Measurements from ENCODE around the gene PRRC1.
"Not testable (repeated sequence)": the region's sequence is repeated elsewhere in the genome, so short reads cannot be mapped to it uniquely, and the experiment has no call there.

PRRC1 gene

DNA sequence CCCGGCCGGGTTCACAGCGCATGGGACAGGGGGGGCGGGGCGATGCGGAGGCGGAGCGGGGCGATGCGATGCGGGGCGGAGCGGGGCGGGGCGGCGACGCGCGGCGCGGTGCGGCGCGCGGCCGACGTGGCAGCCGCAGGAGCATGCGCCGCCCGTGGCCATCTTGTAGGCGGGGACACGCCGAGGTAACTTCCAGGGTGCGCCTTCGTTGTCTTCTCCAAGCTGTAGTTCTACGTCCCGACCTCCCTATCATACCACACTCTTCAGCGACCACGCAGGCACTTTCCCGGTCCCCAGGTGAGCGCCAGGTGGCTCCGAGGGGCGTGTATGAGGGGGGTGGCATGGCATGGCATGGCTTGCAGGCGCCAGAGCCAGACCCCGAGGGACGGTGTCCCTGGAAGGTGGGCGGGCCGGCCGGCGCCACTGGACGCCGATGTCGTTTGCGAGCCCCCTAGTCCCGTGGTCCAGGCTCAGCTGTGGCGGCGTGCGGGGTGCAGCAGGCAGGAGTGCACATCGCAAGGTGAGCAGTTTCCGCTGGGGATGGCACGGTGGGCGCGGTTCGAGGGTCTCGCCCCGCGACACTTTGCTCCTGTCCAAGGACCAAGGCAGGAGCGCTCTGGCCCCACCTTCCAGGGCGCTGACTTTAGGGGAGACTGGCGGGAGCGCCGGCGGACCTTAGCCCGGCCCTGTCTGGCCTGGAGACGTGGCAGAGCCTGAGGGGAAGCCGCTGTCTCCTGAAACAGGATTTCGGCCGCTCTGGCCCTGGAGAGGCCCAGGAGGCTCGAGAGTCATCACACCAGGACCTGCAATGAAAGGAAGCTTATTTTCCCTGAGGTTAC is at the start of gene PRRC1:
PRRC1 (plus strand) TSS at position 161 of the 839 bp plus-strand sequence. CDS start 5,840 bp downstream, outside the sequence.
- DNase-seq (ENCODE audit: low read depth): peak; percentile 59

GRCh38 chr5:127471211-127471610 is 46.2 kb upstream of the PRRC1 start:
- DNase-seq (ENCODE audit: low read depth): no peak

GRCh38 chr5:127472700-127473099 is 44.7 kb upstream of the PRRC1 start:
- no peak for DNase-seq (ENCODE audit: low read depth)

DNA sequence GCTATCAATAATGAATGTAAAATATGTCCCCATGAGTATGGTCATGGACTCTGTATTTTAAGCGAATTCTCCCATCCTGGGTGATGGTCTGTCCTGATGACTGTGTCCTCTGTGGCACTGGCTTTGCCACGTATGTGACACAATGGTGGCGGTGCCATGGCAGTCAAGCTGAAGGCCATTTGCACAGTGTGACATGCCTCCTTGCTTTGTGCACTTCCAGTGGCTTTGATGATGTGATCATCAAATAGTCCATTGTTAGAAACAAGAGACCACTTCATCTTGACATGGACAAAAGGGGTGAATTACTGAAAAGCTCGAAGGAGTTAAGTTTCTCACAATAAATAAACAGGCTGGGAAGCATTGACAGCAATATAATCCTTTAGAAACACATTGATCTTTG is 31.0 kb upstream of the PRRC1 start:
- DNase-seq (ENCODE audit: low read depth): no peak

- DNase-seq (ENCODE audit: low read depth): no peak
These were observed 24.3 kb upstream of the PRRC1 start for GRCh38 chr5:127492854-127493738.

DNA sequence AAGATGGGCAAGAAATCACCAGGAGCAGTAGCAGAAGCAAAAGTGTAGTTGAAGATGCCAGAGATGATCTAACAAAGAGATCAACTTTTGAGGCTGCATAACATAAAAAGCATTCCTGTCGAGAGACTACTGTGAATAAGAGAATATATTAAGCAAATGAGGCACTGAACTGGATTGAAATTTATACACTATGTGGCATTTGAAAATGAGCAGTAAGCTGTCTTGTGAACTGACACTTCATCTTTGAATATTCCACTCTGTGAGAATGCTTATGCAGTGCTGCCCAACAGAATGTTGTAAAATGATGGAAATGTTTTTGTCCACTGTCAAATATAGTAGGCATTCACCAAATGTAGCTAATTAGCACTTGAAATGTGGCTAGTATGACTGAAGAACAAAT is 18.9 kb upstream of the PRRC1 start:
- no peak for DNase-seq (ENCODE audit: low read depth)

DNA sequence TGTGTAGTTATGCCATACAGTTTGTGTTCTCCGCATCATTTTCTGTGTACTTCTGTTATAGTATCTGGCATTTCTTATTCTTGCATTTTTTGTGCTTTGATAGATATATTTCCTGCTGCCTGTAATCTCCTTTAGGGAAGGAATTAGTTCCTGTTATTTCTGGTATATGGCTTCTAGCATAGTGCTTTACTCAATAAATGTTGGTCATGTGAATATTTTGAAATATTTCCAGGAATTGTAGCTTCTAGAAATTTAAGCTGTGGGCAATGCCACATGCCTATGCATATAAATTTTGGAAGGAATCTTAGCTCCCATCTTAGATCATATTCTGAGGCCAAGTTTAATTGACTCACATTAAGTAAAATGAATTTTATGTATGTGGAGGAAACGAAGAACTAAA is 11.5 kb upstream of the PRRC1 start:
- no peak for DNase-seq (ENCODE audit: low read depth)

- DNase-seq (ENCODE audit: low read depth): no peak
These were observed 10.8 kb upstream of the PRRC1 start for GRCh38 chr5:127506616-127507015.

GRCh38 chr5:127508644-127509373 is 8.6 kb upstream of the PRRC1 start:
- DNase-seq (ENCODE audit: low read depth): no peak

DNA sequence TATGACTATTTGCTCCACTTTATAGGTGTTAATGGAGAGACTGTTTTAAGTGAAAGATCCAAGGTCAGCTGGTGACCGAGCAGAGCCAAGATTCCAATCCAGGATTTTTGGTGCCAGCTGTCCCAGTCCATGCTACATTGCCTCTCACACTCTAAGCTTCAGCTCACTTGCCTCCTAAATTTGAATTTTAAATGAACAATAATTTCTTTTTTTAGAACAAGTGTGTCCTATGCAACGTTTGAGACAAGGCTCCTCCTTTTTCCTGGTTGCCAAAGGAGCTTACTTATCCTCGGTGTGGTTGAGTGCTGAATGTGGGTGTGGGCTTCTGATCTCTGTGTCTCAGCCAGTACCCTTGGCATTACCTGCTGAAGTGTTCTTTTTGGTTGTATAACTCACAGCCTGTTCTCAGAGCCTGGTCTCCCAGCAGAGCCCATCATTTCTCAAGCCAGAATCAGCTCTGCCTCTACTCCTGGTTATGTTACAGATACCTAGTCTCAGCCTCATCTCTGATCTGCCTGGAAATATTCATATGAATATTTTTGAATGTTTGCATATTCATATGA is 4.0 kb upstream of the PRRC1 start:
- no peak for DNase-seq (ENCODE audit: low read depth)

DNA sequence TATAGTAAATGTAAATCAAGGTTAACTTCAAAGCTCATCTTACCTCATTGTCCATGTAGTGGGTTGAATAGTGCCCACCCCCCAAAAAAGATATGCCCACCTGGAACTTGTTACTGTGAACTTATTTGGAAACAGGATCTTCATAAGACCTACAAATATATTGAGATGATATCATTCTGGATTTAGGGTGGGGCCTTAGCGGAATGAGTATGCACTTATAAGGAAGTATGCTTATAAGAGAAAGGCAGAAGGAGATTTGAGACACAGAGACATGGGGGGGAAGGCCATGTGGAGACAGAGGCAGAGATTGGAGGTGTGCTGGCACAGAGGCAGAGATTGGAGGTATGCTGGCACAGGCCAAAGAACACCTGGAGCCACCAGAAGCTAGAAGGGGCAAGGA is 2.6 kb upstream of the PRRC1 start:
- no peak for DNase-seq (ENCODE audit: low read depth)

- DNase-seq (ENCODE audit: low read depth): no peak
These were observed 1.6 kb upstream of the PRRC1 start for GRCh38 chr5:127515693-127516440.

- no peak for DNase-seq (ENCODE audit: low read depth)
These were observed 345 bp upstream of the PRRC1 start for GRCh38 chr5:127517110-127517479.

- no peak for DNase-seq (ENCODE audit: low read depth)
These were observed 830 bp downstream of the PRRC1 start for GRCh38 chr5:127518319-127518621.

GRCh38 chr5:127519527-127519926 is 2.1 kb downstream of the PRRC1 start:
- no peak for DNase-seq (ENCODE audit: low read depth)

DNA sequence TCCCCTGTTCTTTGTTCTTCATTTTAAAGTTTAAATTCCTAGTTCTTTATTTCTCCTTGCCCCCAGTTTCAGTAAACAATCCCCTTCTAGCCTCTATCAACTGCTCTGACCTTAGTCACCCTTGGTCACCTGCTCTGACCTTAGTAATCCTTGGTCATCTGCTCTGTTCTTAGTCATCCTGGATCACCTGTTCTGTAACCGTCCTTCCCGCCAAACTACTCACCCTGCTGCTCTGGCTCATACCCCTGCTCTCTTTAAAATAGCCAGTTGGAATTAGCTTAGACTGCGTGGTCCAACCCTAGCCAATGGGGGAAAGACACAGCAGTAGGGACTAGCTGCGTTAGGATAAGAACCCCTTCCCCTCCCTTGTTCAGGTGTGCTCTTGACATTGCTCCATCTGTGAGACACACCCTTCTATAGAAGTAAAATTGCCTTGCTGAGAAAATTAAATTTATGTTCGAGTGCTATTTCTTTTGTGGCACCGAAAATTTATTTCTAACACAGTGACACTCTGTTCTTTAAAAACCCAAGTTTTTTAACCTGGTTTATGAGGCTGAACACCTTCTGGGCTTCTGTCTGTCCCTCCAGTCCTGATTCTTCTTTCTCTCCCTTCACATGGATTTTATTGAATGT is 3.8 kb downstream of the PRRC1 start:
- DNase-seq (ENCODE audit: low read depth): no peak

DNA sequence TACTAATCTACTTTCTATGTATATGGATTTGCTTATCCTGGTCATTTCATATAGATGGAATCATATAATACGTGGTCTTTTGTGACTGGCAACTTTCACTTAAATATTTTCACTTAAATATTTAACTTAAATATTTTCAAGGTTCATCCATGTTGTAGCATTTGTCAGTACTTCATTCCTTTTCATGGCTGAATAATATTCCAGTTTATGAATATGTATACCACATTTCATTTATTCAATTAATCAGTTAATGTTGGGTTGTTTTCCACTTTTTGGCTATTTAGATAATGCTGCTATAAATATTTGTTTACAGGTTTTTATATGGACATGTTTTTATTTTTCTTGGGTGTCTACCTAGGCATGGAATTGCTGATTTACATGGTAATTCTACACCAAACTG is 7.7 kb downstream of the PRRC1 start:
- DNase-seq (ENCODE audit: low read depth): no peak

- no peak for DNase-seq (ENCODE audit: low read depth)
These were observed 12.7 kb downstream of the PRRC1 start for GRCh38 chr5:127529904-127530682.

DNA sequence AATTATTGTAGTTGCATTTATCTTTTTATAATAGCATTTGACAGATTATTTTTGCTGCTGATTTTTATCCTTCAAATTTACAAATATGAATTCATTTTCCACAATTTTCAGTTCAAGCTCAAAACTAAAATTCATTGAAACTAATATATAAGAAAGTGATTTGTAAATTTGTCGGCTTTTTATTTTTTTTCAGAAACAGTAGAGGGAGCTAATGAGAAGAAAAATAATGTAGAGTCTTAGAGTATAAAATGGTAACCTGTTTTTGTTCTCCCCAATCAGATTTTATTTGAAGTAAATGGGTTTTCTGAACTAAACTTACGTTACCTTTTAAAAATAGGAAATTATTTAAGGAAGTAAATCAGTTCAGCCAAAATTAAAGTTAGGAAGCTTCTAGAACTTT is 19.2 kb downstream of the PRRC1 start:
- DNase-seq (ENCODE audit: low read depth): no peak

DNA sequence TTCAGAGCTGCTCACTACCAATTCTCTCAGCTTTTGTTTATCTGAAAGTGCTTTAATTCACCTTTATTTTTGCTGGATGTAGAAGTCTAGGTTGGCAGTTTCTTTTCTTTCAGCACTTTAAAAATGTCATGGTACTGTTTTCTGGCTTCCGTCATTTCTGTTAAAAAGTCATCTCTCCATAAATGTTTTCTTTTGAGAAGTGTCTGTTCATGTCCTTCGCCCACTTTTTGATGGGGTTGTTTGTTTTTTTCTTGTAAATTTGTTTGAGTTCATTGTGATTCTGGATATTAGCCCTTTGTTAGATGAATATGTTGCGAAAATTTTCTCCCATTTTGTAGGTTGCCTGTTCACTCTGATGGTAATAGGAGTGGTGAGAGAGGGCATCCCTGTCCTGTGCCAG is 23.1 kb downstream of the PRRC1 start:
- not testable (repeated sequence) for DNase-seq (ENCODE audit: low read depth)
